H4 (cell line): ENCODE data around the gene TLE7. TPM values are rescaled to one million over a fixed set of nuclear protein-coding genes. Genes with fewer than 3 reads are reported as not detected.

Experiments
- DNase-seq: peaks from one replicate; pipeline ENCODE4 v3.0.0-alpha.2; 2015; ENCODE audit warnings: low spot score
- total RNA-seq: library from RNA; depleted of rRNA; stranded (reverse); fragments of >200 nt; shearing (Covaris generic); gene quantifications from 2 replicates; pipeline ENCODE4 v1.2.3, GENCODE V29; 2014

The TLE7 gene
- total RNA-seq, 1 experiment from 2014 or later = not detected

GRCh38 chr16:71412270-71413160 is 29.3 kb downstream of the TLE7 start:
- peak; percentile 42 for DNase-seq

GRCh38 chr16:71410146-71410545 is 31.7 kb downstream of the TLE7 start:
- DNase-seq = no peak

- DNase-seq = no peak
Observed at GRCh38 chr16:71409011-71409775, 32.7 kb downstream of the TLE7 start.

- no peak for DNase-seq
Observed at GRCh38 chr16:71408536-71408935, 33.3 kb downstream of the TLE7 start.

GRCh38 chr16:71407731-71408130 is 34.1 kb downstream of the TLE7 start:
- DNase-seq = no peak

GRCh38 chr16:71406724-71407123 is 35.1 kb downstream of the TLE7 start:
- no peak for DNase-seq

GRCh38 chr16:71406316-71406715 is 35.5 kb downstream of the TLE7 start:
- DNase-seq = no peak

GRCh38 chr16:71404364-71404763 is 37.5 kb downstream of the TLE7 start:
- DNase-seq = no peak

- no peak for DNase-seq
Observed at GRCh38 chr16:71402674-71403073, 39.2 kb downstream of the TLE7 start.

GRCh38 chr16:71402007-71402406 is 39.8 kb downstream of the TLE7 start:
- DNase-seq = no peak

- DNase-seq = no peak
Observed at GRCh38 chr16:71399801-71400563, 41.9 kb downstream of the TLE7 start.

- DNase-seq = no peak
Observed at GRCh38 chr16:71396594-71396993, 45.3 kb downstream of the TLE7 start.

- no peak for DNase-seq
Observed at GRCh38 chr16:71389330-71389729, 52.5 kb downstream of the TLE7 start.

- DNase-seq = no peak
Observed at GRCh38 chr16:71387045-71387871, 54.6 kb downstream of the TLE7 start.

- no peak for DNase-seq
Observed at GRCh38 chr16:71384073-71384724, 57.7 kb downstream of the TLE7 start.

- no peak for DNase-seq
Observed at GRCh38 chr16:71383054-71383773, 58.6 kb downstream of the TLE7 start.

GRCh38 chr16:71380831-71381230 is 61.0 kb downstream of the TLE7 start:
- DNase-seq = no peak
